T-helper 22 cell (primary cell): Measurements from ENCODE around the gene GMDS.

Experiments used
- DNase-seq: peaks from one replicate; pipeline ENCODE4 v3.0.0-alpha.2; 2020; ENCODE audit warnings: low read depth

The GMDS gene

GRCh38 chr6:1643830-1644445 is 601.5 kb downstream of the GMDS start:
- DNase-seq, result no peak

- DNase-seq, result no peak
Observed at GRCh38 chr6:1643111-1643510, 602.3 kb downstream of the GMDS start.

GRCh38 chr6:1641343-1641885 is 604.0 kb downstream of the GMDS start:
- DNase-seq, result no peak

GRCh38 chr6:1640476-1640875 is 604.9 kb downstream of the GMDS start:
- no peak for DNase-seq

GRCh38 chr6:1639430-1639829 is 606.0 kb downstream of the GMDS start:
- DNase-seq, result no peak

GRCh38 chr6:1636971-1637871 is 608.2 kb downstream of the GMDS start:
- DNase-seq, result no peak

GRCh38 chr6:1636272-1636825 is 609.1 kb downstream of the GMDS start:
- DNase-seq, result no peak

GRCh38 chr6:1635305-1636010 is 609.9 kb downstream of the GMDS start:
- DNase-seq, result no peak

GRCh38 chr6:1634081-1634480 is 611.3 kb downstream of the GMDS start:
- no peak for DNase-seq

- DNase-seq, result no peak
Observed at GRCh38 chr6:1633366-1634021, 611.9 kb downstream of the GMDS start.

GRCh38 chr6:1631251-1631650 is 614.2 kb downstream of the GMDS start:
- no peak for DNase-seq

GRCh38 chr6:1630771-1631217 is 614.6 kb downstream of the GMDS start:
- no peak for DNase-seq

GRCh38 chr6:1630212-1630770 is 615.1 kb downstream of the GMDS start:
- DNase-seq, result no peak

GRCh38 chr6:1629316-1629715 is 616.1 kb downstream of the GMDS start:
- no peak for DNase-seq

GRCh38 chr6:1627827-1628560 is 617.4 kb downstream of the GMDS start:
- no peak for DNase-seq

GRCh38 chr6:1626481-1626880 is 618.9 kb downstream of the GMDS start:
- no peak for DNase-seq

- no peak for DNase-seq
Observed at GRCh38 chr6:1625794-1626435, 619.5 kb downstream of the GMDS start.

- DNase-seq, result no peak
Observed at GRCh38 chr6:1624851-1625781, 620.3 kb downstream of the GMDS start.
